GM18907 (cell line): Measurements from ENCODE around the gene PHEX.

Experiments
- ATAC-seq: cut with Tn5 transposase; IDR thresholded peaks from one replicate; pipeline ENCODE4 v1.9.1; 2021; ENCODE audit warnings: mild to moderate bottlenecking, moderate library complexity; ENCODE audit not compliant: unreplicated experiment

PHEX gene

DNA sequence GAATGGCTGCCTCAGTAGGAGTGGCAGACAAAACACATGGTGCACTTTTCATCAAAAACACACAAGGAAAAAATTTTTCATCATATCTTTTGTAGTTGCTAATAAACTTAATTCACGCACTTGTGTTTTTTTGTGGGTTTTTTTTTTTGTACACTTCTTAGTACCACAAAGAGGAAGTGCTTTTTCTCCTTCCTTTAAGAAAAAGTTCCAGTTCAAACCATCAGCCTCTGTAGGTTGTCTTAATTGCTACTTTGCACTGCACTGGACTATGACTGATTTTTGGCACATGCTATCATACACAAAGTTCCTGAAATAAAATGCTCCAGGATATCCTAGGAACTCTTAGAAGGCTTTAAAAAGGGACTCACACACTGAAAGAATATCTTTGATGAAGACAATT lies at the start of gene PHEX:
Gene PHEX (plus strand): TSS at position 242 of the 400 bp plus-strand sequence. CDS start 681 bp downstream, outside the sequence.
- ATAC-seq, result no peak

DNA sequence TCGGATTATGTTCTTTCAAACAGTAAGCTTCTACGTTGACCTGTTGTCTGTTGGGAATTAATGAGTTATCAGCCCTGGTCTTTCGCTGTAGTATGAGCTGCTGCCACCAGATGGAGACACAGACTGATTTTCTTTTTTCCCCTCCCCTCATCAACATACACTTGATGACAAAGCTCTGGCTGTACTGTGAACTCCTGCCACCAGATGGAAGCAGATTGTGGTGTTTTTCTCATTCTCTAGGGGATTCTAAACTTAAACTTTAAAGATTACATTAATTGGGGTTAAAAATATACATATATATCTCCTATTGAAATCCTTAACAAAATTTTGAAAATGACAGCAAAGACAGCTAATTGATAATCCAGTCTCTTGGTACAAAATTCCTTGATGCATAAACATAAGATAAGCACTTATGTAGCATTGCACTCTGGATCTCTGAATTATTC lies 46.8 kb upstream of the PHEX start:
- ATAC-seq, result peak; percentile 91

DNA sequence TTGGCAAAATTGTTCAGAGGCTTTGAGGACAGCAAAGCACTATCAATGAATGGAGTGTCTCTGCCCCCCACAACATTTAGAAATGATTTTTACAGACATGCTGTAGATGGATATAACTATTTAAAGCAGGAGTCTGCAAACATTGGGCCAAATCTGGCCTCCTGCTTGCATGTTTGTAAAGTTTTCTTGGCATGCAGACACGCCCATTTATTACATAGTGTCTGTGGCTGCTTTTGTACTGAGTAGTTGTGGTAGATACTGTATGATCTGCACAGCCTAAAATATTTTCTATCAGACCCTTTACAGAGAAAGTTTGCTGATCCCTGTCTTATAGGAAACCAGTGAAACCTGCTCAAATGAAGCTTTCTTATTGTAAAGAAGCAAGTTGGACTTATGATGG lies 45.5 kb upstream of the PHEX start:
- ATAC-seq, result no peak

DNA sequence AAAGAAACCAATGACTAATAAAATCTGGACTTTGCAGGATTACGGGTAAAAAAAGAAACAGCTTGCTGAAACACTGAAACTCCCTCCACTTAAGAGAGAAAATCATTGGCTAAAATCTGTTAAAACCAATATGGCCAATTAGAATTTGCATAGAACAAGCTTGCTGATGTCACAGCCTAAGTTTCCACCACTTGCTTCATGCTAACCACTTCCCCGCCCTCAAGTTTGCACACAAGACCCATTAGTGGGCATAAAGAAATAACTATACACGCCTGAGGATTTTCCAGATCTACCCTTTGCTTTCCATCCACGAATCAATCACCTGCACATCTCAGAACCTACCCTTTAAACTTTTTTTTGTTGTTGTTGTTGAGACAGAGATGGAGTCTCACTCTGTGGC lies 42.7 kb upstream of the PHEX start:
- peak; percentile 52 for ATAC-seq

DNA sequence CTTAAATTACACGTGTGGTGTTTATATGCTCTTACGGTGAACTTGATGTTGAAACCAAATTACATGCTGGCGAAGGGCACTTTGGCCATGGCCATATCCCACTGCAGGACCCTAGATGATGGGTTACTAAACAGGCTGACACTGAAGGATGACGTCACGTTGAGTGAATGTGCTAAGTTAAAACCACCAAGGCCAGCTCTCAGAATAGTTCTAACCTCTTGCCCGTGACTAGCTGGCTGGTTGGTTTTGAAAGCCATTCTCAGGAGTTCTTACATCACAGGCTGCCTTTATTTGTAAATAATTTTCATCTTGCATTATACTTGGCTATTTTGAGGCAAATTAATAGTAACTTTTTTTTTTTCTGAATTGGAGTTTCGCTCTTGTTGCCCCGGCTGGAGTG lies 41.3 kb upstream of the PHEX start:
- ATAC-seq, result no peak

DNA sequence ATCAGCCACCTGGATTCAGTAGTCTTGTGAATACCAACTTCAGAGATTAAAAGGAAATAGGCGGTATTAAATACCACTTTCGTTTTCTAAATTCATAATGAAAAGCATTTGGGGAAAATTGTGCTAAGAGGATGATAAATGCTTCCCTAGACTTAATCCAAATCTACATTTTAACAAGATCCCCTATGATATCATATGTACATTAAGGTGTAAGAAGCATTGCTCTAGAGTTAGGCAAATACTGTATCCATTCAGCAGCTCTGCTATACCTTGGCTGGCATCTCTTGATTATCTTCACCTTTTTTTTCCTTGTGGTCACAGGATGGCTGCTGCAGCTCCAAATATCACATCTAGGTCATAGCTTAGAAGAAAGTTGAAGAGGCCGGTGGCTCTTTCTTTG lies 40.6 kb upstream of the PHEX start:
- no peak for ATAC-seq

DNA sequence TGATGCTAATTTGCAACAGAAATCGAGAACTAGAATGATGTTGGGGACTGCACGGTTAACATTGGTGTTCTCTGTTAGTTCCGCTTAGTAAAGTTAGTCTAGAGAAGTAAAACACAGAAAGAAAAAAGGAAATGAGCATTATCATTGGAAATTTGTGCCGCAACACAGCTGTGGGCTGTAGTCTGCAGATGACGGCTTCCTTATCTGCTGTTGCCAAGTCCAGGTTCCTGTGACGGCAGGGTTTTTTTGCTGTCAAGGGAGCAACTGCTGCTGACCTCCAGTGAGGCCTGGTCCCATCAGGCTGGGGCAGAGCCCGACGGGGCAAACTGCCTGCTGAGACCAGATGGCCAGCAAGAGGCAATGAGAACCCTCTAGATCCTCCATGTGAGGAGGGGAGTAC lies 38.9 kb upstream of the PHEX start:
- peak; percentile 68 for ATAC-seq

DNA sequence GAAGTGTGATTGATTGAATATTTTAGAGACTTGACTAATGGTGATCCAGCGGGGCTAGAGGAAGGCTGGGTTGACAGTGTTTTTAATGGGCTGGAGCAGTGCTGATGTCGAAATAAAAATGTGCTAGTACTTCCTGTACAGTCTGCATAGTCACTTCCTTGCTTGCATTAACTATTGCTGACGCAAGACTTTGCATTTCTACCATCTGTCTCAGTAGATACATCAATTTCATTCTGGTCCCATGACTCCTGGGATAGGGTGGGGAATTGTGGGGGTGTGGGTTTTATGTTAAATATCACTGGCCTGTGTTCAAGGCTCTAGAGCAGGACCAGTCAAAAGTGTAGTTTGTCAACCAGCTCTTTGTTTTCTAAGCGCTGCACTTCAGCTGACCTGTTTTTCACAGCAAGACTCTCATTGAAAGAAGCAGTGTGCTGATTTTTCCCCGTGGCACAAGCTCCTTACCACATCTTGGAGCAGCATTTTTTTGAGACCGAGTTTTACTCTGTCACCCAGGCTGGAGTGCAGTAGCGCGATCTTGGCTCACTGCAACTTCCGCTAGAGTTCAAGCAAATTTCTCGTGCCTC lies 35.2 kb upstream of the PHEX start:
- no peak for ATAC-seq

DNA sequence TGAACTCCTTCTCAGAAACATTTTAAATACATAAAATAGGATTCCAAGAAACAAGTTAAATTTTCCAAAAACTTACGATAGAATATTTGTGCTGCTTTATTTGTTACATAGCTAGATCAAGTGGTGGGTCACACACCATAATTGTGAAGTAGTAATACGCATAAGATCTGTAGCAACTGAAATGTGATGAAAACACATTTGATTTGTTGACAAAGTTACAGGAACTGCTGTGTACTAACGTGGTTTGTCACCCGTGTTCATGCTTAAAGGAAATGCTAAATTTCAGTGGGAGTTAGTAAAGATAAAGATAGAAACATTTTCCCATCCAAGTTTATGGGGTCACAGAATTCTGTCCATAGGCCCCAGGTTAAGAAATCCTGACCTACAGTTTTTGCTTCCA lies 34.1 kb upstream of the PHEX start:
- ATAC-seq, result no peak

DNA sequence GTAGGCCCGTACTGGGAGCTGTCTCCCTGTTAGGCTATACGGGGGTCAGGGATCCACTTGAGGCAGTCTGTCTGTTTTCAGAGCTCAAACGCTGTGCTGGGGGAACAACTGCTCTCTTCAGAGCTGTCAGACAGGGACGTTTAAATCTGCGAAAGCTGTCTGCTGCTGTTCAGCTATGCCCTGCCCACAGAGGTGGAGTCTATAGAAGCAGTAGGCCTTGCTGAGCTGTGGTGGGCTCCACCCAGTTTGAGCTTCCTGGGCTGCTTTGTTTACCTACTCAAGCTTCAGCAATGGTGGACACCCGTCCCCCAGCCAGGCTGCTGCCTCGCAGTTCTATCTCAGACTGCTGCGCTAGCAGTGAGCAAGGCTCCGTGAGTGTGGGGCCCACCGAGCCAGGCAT lies 27.3 kb upstream of the PHEX start:
- no peak for ATAC-seq

DNA sequence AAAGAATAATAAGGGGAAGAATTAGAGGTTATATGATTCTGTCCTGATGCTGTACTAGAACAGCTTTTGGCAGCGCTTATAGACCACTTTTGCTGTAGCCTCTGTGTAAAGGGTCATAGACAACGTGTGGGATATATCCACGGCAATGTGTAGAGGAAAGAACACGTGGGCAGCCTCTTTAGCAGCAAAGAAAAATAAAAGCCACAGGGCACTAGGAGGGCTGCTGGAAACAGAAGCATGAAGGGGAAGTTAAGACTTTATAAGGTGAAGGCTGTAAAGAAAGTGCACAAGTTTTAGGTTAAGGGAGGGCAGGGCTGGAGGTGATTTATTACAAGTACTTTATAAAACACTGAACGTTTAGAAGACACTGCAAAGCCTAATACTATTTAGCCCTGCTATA lies 20.1 kb upstream of the PHEX start:
- no peak for ATAC-seq

DNA sequence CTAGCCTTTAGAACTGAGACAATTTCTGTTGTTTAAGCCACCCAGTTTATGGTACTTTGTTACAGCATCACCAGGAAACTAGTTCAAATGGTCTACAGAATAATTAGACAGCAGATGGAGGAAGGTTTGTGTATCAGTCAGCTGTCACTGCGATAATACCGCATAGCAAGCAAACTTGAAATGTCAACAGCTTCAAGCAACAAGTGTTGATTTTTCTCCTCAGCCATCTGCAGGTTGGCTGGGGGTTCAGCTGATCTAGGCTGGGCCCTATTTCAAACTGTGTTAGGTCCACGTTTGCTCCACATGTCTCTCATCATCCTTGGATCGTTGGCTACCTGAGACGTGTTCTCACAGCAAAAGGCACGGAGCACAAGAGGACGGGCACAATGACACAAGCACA lies 19.2 kb upstream of the PHEX start:
- ATAC-seq, result no peak

DNA sequence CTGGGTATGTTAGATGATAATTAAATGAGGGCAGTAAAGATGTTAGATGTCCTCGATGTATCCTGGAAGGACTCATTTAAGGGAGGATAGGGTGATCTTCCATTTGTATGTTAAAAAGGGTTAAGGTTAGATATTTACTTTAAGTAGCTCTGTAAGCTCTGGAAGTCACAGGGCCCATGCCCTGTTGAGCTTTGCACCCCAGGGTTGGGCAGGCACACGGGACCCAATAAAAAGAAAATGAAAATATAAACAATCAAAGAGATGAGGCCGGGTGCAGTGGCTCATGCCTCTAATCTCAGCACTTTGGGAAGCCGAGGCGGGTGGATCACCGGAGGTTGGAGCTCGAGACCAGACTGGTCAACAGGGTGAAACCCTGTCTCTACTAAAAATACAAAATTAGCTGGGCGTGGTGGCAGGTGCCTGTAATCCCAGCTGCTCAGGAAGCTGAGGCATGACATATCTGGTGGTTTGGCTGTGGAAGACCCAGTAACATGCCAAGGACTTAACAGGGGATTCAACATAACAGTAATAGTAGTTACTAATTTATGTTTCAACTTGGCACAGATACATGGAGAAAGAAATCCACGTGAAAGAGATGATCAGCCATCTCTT lies 16.9 kb upstream of the PHEX start:
- ATAC-seq, result no peak

DNA sequence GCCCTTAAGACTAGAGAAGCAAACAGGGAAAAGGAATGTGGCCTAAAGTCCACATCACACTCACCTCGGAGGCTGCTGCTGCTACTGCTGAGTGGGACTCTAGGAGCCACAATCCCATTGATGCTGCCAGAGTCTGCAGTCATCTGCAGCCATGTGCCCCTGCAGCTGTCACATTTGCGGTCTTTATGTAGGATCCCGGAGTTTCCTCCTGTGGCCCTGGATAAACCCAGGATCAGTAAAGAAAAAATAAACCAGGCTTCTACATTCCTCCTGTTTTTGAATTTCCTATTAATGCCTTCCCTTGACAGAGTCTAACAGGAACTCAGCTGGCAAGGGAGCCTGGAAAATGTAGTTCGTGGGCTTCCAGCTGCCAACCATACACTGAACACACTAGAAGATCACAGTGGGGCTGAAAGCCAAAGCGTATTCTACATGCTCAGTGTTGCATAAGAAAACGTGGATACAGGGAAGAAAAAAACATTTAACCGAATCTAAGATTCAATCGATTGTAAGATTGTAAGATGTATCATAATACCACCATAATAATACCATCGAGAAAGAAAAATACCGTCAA lies 10.3 kb upstream of the PHEX start:
- no peak for ATAC-seq

DNA sequence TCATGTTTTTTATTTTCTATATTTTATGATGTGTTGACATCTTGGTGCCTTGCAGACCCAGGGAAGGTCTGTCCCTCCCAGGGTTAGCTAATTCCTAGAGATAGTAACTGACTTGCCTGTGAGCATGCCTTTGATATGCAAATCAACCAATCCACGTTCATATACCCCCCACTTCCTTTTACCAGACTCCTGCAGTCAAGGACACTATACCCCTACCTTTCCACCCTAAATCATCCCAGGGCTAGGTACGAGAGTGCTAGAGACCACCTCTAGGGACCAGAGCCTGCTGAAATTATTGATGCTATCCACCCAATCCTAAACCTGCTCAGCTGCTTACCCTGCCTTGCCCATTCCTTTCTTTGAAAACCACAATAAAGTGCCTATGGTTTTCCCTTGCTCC lies 7.5 kb upstream of the PHEX start:
- no peak for ATAC-seq

DNA sequence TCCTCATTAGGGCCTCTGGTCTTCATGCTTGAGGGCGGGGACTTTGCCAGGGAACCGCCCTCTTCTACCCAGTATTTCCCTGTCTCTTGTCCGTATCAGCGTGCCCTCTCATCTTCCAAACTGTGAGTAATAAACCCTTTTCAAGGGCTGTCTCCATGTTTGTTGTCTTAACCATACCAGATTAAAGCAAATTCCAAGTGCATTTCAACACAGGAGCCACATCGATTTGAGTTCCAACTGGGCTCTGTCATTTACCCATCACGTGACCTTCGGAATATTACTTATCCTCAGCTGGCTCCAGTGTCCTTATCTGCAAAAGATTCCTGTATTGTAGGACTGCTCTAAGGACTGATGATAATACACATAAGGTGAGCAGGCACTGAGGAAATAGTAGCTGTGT lies 6.4 kb upstream of the PHEX start:
- no peak for ATAC-seq

DNA sequence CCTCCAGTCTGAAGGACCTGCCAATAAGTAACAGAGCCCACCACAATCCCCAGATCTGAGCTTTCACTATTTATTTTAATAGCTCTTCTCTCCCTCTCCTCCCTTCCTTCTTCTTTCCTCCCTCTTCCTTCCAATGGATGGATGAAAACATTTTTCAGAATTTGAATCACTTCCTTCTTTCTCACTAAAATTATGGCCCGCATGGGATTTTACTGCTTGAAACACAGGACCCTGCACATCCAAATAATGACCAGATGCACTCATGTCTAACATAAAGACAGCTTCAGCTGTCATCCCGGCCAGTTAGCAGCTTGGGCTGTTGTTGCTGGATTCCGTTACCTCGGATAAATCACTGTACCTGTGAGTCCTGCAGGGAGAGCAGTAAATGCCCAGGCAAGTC lies 5.4 kb upstream of the PHEX start:
- ATAC-seq, result no peak

DNA sequence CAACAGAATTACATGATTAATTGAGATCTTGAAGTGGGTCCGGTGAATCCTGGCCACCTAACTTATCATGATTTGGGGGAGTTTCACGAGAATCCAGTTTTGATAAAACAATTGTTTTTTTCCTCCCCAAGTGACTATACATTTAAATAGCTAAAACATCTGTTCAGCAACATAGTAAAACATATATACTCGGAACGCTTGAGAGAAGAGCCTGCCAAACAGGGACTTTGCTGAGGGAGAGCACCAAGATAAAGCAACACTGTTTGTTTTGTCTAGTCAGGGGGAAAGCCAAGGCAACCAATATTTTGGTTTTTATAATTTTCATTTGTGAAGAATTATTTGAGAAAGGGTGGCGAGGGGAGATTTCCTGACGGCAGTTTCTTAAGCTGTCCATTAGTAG lies 381 bp downstream of the PHEX start:
- ATAC-seq, result no peak

DNA sequence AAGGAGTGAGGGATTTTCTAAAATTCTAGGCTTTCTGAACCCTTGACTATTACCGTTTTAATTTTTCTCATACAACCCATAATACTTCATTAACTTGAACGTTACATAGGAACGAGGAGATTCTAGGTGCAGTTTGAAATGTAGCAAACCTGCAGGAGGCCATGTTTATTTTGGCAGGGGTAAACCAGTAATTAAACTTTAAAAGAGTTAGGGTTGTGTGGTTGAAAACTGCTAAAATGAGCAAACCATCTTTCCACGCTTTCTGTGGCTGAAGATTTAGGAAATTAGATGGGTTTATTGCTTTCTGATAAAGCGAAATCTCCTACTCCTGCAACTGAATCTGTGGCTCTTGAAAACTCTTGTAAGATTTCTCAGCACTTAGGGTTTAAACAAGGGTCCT lies 1.7 kb downstream of the PHEX start:
- ATAC-seq, result no peak

DNA sequence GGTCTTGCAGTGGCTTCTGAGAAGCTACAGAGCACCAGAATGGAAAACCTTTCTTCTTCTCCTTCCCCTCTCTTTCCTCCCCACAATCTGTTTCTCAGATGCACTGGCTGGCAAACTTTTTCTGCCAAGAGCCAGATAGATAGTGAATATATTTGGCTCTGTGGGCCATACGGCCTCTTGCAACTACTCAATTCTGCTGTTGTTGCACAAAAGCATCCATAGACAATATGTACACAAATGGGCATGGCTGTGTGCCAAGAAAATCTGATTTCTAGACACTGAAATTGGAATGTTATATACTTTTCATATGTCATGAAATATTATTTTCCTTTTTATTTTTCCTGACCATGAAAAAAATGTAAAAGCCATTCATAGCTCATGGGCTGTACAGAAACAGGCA lies 3.1 kb downstream of the PHEX start:
- no peak for ATAC-seq

DNA sequence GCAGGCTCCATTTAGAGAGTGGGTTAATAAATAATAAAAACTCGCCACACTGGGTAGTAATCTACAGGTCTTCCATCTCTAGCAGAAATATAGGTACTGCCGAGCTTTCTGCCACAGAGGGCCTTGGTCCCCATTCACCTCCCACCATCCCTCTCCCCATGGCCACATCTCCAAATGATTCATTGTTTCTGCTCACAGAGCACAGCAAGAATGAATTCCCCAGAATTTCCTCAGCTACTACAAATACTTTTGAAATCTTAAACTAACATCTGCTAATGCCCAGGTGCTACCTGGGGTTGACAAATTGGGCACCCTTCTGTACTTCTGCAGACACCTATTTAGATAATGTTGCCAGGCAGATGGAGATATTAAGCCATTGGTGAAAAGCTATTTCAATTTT lies 5.1 kb downstream of the PHEX start:
- no peak for ATAC-seq

DNA sequence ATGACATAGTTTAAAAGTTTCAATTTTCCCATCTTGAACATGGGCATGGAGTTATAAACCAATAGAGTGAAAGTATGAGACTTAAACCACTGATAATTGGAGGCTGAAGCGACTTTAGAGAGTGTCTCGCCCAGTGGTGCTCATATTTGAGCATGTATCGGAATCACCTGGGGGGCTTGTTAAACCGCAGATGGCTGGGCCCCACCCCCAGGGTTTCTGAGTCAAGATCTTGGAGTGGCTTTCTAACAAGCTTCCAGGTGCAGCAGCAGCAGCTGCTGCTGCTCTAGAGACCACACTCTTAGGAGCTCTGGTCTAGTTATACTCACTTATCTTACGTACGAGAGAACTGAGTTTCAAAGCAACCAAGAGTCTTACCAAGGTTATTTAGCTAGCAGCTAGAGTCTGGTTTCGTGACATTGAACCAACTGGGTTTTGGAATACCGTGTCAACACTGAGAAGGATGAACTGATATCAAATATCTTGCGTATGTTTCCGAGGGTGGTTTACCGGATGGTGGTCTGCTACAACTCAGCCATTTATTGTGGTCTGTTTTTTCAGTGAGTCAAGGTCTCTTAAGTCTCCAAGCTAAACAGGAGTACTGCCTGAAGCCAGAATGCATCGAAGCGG lies 5.9 kb downstream of the PHEX start:
- no peak for ATAC-seq
